ENCODE results near the gene CCDC197.

Gene CCDC197

GRCh38 chr14:93980456-93981201 is 16.5 kb upstream of the CCDC197 start:
- DNase-seq: no peak

GRCh38 chr14:93981316-93982229 is 15.5 kb upstream of the CCDC197 start:
- no peak for DNase-seq

GRCh38 chr14:93982230-93983007 is 14.7 kb upstream of the CCDC197 start:
- no peak for DNase-seq

GRCh38 chr14:93984070-93984469 is 13.0 kb upstream of the CCDC197 start:
- no peak for DNase-seq

GRCh38 chr14:93984987-93985410 is 12.1 kb upstream of the CCDC197 start:
- DNase-seq: no peak

- DNase-seq: no peak
These were observed 10.1 kb upstream of the CCDC197 start for GRCh38 chr14:93986955-93987354.

GRCh38 chr14:93987376-93987775 is 9.7 kb upstream of the CCDC197 start:
- DNase-seq: no peak

- DNase-seq: no peak
These were observed 9.2 kb upstream of the CCDC197 start for GRCh38 chr14:93987815-93988476.

- peak; percentile 15 for DNase-seq
These were observed 7.2 kb upstream of the CCDC197 start for GRCh38 chr14:93989939-93990338.

GRCh38 chr14:93991212-93991611 is 5.9 kb upstream of the CCDC197 start:
- no peak for DNase-seq

- DNase-seq: no peak
These were observed 5.5 kb upstream of the CCDC197 start for GRCh38 chr14:93991649-93992048.

GRCh38 chr14:93993382-93993781 is 3.7 kb upstream of the CCDC197 start:
- DNase-seq: no peak

- no peak for DNase-seq
These were observed 2.0 kb upstream of the CCDC197 start for GRCh38 chr14:93994919-93995682.

GRCh38 chr14:93996130-93996695 is 888 bp upstream of the CCDC197 start:
- no peak for DNase-seq

- no peak for DNase-seq
These were observed 1.1 kb downstream of the CCDC197 start for GRCh38 chr14:93997916-93998870.

GRCh38 chr14:93998871-93999403 is 1.8 kb downstream of the CCDC197 start:
- no peak for DNase-seq

GRCh38 chr14:93999573-93999972 is 2.5 kb downstream of the CCDC197 start:
- no peak for DNase-seq

- DNase-seq: no peak
These were observed 3.2 kb downstream of the CCDC197 start for GRCh38 chr14:94000267-94000666.

- no peak for DNase-seq
These were observed 3.9 kb downstream of the CCDC197 start for GRCh38 chr14:94001016-94001415.
